Liver (tissue), 3 donors: ENCODE measurements around the gene MBNL2.

Experiments used
- ATF3 ChIP-seq: IDR thresholded peaks from 2 replicates; pipeline ENCODE4 v1.6.1; 2016; ENCODE audit warnings: antibody characterized with exemption
- CTCF ChIP-seq: fragments of 150-350 bp; IDR thresholded peaks from 2 replicates; pipeline ENCODE4 v1.5.1; 2017; ENCODE audit warnings: improper control_type of control experiment, low read depth, low read length; ENCODE audit not compliant: missing input control
- EGR1 ChIP-seq, 2 donors: IDR thresholded peaks; 2 replicates each; pipeline ENCODE4 v1.6.1; 2016 to 2018; ENCODE audit warnings: antibody characterized with exemption in 2 of 2, low read depth in 2 of 2
- FOXA1 ChIP-seq: IDR thresholded peaks from 2 replicates; pipeline ENCODE4 v1.6.1; 2016; ENCODE audit warnings: antibody characterized with exemption
- GABPA ChIP-seq, 2 donors: IDR thresholded peaks in 1 of 2; conservative IDR thresholded peaks in 1 of 2; 2 replicates each; pipeline ENCODE4 v1.6.1; 2016; ENCODE audit warnings: antibody characterized with exemption in 2 of 2, mild to moderate bottlenecking in 1 of 2, moderate library complexity in 1 of 2
- NR2F2 ChIP-seq: IDR thresholded peaks from 2 replicates; pipeline ENCODE4 v1.6.1; 2016; ENCODE audit warnings: antibody characterized with exemption
- RAD21 ChIP-seq, 2 donors: IDR thresholded peaks; 2 replicates each; pipeline ENCODE4 v1.6.1; 2016; ENCODE audit warnings: antibody characterized with exemption in 2 of 2, mild to moderate bottlenecking in 2 of 2
- REST ChIP-seq: IDR thresholded peaks from 2 replicates; pipeline ENCODE4 v1.6.1; 2016; ENCODE audit warnings: antibody characterized with exemption, mild to moderate bottlenecking
- TAF1 ChIP-seq: conservative IDR thresholded peaks from 2 replicates; pipeline ENCODE4 v1.6.1; 2016; ENCODE audit warnings: antibody characterized with exemption, mild to moderate bottlenecking
- ZBTB33 ChIP-seq: IDR thresholded peaks from 2 replicates; pipeline ENCODE4 v1.6.1; 2016; ENCODE audit warnings: antibody characterized with exemption
- donor health status: healthy.
- donor health status: healthy.

- no peak for TF ChIP-seq CTCF
- TF ChIP-seq RAD21 (IDR thresholded peaks at IDR 0.05): no peak
- TF ChIP-seq REST: no peak
- TF ChIP-seq ZBTB33: no peak
- TF ChIP-seq EGR1 (IDR thresholded peaks at IDR 0.05; ENCODE audit: low read depth in 2 of 2): no peak
- no peak for TF ChIP-seq NR2F2
- TF ChIP-seq GABPA (IDR thresholded peaks at IDR 0.05 in 1 of 2, conservative IDR thresholded peaks at IDR 0.05 in 1 of 2): no peak
- no peak for TF ChIP-seq FOXA1
- no peak for TF ChIP-seq ATF3
- no peak for TF ChIP-seq TAF1
Observed at GRCh38 chr13:97179501-97179900, 42.6 kb upstream of the MBNL2 start.
